GM19324 (cell line): ENCODE data around the gene PTBP3.
"Not testable (repeated sequence)": the region's sequence is repeated elsewhere in the genome, so short reads cannot be mapped to it uniquely, and the experiment has no call there.

ENCODE experiments used
- ATAC-seq: cut with Tn5 transposase; IDR thresholded peaks from one replicate; pipeline ENCODE4 v1.9.1; 2021; ENCODE audit warnings: mild to moderate bottlenecking, moderate library complexity; ENCODE audit not compliant: unreplicated experiment, low FRiP score

The PTBP3 gene

DNA sequence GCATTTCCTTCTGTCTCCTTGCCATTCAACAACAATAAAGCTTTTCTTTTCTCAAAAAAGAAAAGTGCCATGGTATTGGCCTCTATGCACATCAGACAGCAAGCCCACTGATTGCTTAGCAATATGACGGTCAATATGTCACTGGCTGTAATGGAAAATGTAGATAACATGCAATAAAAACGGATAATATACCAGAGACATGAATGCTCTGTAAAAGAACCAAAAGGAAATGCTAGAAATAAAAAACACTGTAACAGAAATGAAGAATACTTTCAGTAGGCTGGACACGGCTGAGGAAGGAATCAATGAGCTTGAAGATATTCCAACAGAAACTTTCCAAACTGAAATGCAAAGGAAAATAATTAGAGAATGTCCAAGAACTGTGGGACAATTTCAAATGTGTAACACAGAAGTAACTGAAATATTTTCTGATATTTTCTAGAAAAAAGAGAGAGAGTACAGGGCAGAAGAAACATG is 10.0 kb downstream of the PTBP3 start:
- no peak for ATAC-seq

DNA sequence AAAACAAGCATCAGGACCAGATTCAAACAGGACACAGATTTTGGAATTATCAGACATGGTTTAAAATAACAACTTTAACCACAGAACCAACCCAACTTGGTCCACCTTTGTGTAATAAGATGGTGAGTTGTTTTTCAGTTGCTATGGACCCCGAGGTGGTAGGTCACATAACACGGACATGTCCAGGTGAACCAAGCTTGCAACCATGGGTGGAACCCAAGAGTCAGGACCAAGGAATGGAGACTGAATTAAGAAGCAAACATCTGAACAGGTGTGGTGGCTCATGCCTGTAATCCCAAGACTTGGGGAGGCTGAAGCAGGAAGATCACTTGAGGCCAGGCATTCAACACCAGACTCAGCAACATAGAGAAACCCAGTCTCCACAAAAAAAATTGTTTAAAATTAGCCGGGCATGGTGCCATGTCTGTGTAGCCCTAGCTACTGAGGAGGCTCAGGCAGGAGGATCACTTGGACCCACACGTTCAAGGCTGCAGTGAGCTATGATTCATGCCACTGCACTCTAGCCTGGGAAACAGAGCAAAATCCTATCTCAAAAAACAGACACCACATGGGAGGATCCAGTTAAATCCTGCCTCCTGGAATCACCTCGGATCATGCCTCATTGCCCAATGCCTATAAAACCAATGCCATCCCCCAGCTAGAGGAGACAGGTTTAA is 10.6 kb downstream of the PTBP3 start:
- no peak for ATAC-seq

- no peak for ATAC-seq
These were observed 17.0 kb downstream of the PTBP3 start for GRCh38 chr9:112316258-112316943.

DNA sequence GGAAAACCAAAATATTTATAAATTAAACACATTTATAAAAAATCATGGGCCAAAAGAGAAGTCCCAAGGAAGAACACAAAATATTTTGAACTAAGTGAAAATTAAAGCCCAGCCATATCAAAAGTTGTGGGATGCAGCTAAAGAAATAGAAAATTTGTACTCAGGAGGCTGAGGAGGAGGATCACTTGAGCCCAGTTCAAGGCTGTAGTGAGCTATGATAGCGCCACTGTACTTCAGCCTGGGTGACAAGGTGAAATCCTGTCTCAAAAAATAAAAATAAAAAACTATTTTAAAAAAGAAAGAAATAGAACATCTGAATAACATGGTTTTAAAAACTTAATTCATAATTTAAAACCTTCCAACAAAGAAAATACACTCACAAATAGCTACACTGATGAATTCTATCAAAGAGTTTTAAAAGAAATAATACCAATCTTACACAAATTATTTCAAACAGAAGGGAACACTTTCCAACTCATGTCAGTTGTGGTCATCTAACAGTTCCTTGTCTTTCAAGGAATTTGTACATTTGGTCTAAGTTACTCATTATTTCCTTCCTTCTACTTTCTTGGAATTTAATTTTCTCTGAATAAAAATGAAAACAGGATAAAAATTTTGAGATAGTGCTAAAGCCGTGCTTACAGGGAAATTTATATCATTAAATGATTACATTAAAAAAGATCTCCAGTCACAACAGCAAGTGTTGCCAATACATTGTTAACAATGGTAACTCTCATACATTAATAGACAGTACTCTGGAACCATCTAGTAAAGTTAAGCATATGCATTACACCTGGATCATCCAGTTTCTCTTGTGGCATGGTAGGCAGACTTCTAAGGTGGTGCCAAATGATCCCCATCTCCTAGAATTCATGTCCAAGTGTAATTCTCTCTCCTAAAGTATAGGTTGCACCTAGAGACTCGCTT is 17.8 kb downstream of the PTBP3 start:
- ATAC-seq, result no peak

- no peak for ATAC-seq
These were observed 21.3 kb downstream of the PTBP3 start for GRCh38 chr9:112312139-112312538.

DNA sequence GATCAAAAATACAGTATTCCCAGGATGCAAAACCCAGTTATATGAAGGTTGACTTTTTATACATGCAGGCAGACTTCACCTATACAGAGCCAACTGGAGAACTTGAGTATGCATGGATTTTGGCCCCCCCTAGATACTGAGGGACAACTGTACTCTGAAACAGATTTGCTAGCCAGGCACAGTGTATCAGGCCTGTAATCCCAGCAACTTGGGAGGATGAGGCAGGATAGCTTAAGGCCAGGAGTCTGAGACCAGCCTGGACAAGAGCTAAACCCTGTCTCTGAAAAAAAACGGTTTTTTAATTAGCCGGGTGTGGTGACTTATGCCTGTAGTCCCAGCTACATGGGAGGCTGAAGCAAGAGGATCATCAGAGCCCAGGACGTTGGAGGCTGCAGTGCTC is 21.9 kb downstream of the PTBP3 start:
- ATAC-seq, result no peak

DNA sequence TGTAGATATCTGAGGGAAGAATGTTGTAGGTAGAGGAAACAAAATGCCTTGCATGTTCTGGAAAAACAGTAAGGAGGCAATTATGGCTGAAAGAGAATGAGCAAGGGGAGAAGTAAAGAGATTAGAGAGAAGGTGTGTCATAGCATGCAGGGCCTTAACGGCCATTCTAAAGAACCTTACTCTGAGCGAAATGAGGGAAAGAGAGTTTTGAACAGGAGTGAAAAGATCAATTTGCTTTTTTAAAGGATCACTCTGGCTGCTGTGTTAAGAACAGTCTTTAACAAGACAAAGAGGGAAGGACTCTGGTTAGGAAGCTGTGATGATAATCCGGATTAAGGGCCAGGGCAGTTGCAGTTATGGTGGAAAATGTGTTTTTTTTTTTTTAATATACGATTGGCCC is 22.6 kb downstream of the PTBP3 start:
- no peak for ATAC-seq

DNA sequence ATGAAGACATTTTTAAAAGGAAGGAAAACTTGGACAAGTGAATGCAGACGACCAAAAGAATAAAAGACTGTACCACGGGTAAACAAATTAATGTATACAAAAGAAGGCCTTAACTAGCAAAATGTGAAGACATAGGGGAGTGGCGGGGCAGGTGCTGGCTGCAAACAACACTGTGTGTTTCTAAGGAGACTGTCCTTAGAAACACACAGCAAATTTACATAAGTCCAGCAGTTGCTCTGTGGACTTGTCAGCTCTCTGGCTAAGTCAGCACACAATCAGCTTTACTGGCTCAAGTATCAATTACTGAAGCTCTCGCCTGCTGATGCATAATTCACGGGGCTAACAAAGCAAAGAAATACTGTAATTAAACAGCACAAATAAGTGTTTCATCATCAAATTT is 24.8 kb downstream of the PTBP3 start:
- ATAC-seq, result no peak

GRCh38 chr9:112301420-112301819 is 32.0 kb downstream of the PTBP3 start:
- no peak for ATAC-seq

DNA sequence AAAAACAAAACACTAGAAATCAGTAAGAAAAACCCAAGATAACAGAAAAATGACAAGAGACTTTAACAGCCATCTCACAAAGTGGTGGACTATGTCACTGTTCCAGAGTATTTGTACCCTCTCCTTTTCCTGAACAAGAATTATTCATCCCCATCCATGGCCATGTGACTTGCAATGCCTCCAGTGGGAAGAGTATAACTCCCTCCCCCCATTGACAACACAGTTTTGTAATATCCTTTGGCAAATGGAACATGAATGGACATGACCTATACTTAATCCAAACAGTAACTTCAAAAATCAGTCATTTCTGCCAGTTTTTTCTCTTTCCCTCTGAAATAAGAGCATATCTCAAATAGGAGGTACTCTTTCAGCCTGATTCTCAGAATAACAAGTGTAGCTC is 33.9 kb downstream of the PTBP3 start:
- ATAC-seq, result no peak

- no peak for ATAC-seq
These were observed 36.5 kb downstream of the PTBP3 start for GRCh38 chr9:112296929-112297328.

DNA sequence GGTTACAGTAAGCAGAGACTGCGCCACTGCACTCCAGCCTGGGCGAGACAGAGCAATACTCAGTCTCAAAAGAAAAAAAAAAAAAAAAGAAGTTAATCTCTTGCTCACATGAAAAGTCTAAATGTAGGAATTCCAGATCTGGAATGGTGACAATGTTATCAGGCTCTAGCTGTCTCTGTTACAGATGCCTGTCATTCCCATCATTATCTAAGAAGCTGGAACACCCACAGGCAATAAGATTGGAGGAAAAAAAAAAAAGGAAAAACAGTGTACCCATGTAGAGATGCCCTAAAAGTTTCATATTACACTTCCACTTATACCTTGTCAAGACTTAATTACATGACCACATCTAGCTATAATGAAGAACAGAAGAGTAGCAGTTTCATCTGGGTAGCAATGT is 38.2 kb downstream of the PTBP3 start:
- ATAC-seq, result no peak

- ATAC-seq, result no peak
These were observed 45.4 kb downstream of the PTBP3 start for GRCh38 chr9:112288029-112288428.

GRCh38 chr9:112286926-112287325 is 46.5 kb downstream of the PTBP3 start:
- no peak for ATAC-seq

DNA sequence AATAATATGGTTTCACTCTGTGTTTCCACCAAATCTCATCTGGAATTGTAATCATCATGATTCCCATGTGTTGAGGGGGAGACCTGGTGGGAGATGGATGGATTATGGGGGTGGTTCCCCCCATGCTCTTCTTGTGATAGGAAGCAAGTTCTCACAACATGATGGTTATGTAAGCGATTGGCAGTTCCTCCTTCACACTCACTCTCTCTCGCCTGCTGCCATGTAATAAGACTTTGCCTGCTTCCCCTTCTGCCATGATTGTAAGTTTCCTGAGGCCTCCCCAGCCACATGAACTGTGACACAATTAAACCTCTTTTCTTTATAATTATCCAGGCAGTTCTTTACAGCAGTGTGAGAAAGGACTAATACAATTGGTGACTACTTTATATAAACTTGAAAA is 48.4 kb downstream of the PTBP3 start:
- no peak for ATAC-seq

DNA sequence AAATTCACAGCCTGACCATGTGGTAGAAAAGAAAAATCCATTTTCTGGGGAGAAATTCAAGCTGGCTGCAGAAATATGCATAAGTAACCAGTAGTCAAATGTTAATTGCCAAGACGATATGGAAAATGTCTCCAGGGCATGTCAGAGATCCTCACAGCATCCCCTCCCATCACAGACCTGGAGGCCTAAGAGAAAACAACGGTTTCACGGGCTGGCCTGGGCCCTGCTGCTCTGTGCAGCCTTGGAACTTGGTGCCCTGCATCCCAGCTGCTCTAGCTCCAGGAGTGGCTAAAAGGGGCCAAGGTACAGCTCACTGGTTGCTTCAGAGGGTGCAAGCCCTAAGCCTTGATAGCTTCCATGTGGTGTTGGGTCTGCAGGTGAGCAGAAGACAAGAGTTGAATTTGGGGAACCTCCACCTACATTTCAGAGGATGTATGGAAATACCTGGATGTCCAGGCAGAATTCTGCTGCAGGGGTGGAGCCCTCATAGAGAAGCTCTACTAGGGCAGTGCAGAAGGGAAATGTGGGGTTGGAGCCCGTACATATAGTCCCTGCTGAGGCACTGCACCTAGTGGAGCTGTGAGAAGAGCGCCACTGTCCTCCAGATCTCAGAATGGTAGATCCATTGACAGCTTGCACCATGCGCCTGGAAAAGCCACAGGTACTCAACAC is 49.7 kb downstream of the PTBP3 start:
- no peak for ATAC-seq

DNA sequence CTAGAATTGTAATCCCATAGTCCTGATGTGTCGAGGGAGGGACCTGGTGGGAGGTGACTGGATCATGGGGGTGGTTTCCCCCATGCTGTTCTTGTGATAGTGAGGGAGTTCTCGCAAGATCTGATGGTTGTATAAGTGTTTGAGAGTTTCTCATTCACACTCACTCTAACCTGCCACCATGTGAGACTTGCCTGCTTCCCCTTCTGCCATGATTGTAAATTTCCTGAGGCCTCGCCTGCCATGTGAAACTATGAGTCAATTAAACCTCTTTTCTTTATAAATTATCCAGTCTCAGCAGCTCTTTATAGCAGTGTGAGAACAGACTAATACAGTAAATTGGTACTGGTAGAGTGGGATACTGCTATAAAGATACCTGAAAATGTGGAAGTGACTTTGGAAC is 50.6 kb downstream of the PTBP3 start:
- not testable (repeated sequence) for ATAC-seq

DNA sequence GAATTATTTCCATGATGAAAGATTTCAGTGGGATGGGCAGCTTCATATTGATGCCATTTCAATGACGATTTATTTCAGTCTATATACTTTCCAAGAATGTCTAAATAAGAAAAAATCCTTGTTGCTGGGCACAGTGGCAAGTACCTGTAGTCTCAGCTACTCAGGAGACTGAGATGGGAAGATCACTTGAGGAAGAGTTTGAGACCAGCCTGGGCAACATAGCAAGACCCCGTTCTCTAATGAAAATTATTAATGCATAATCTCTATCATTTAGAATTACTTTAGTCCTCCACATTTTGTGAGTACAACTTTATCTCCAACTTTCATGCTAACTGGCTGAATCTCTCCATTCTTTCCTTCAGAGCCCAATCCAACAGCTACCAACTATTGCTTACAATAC is 52.5 kb downstream of the PTBP3 start:
- ATAC-seq, result no peak

DNA sequence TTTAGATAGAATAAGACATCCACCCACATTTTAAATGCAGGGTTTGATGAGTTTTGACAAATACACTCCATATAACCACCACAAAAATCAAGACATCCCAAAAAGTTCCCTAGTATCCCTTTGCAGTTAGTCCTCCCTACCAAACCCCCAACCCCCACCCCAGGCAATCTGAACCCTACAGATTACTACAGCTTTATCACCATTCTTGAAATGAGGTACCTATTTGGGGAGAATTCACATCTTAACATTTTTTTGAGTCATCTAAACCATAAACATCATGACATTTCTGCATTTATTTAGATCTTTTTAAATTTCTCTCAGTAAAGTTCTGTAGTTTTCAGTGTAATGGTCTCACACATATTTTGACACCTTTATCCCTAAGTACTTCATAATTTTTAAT is 53.9 kb downstream of the PTBP3 start:
- no peak for ATAC-seq

DNA sequence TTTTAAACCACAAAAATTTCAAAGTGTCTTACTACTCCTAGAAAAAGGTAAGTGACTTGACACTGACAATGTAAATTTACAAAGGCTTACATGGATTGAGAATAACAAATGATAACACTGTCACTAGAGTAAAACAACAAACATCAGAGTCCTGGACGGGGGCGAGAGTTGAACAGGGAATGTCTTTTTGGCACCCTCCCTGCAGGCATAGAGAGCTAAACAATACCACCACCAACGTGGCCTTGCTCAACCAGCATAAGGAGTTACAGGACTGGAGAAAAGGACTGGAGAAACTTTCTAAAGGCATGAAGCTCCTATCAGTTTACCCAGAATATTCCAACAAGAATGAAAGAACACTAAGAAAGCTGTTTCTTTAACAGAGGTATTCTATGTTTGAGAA is 55.3 kb downstream of the PTBP3 start:
- ATAC-seq, result no peak

GRCh38 chr9:112274600-112274999 is 58.8 kb downstream of the PTBP3 start:
- ATAC-seq, result no peak
